Left hindlimb (tissue), 1 donor: ENCODE results near the gene SORT1.
"Not testable (repeated sequence)": the region's sequence is repeated elsewhere in the genome, so short reads cannot be mapped to it uniquely, and the experiment has no call there.

Experiments used
- DNase-seq: peaks from one replicate; pipeline ENCODE4 v3.0.0-alpha.2; 2018

Gene SORT1

GRCh38 chr1:109338091-109338490, 59.6 kb downstream of the SORT1 start:
- DNase-seq, result no peak

GRCh38 chr1:109335091-109335490, 62.6 kb downstream of the SORT1 start:
- no peak for DNase-seq

- no peak for DNase-seq
Measured at GRCh38 chr1:109331113-109331512, 66.6 kb downstream of the SORT1 start.

GRCh38 chr1:109327285-109327684, 70.4 kb downstream of the SORT1 start:
- DNase-seq, result no peak

GRCh38 chr1:109322974-109323373, 74.7 kb downstream of the SORT1 start:
- no peak for DNase-seq

- DNase-seq, result no peak
Measured at GRCh38 chr1:109319114-109319513, 78.6 kb downstream of the SORT1 start.

- DNase-seq, result no peak
Measured at GRCh38 chr1:109316506-109316905, 81.2 kb downstream of the SORT1 start.

GRCh38 chr1:109315288-109315687, 82.4 kb downstream of the SORT1 start:
- no peak for DNase-seq

GRCh38 chr1:109314795-109315194, 82.9 kb downstream of the SORT1 start:
- DNase-seq, result no peak

GRCh38 chr1:109312978-109313775, 84.5 kb downstream of the SORT1 start:
- no peak for DNase-seq

- DNase-seq, result no peak
Measured at GRCh38 chr1:109312246-109312645, 85.5 kb downstream of the SORT1 start.

- DNase-seq, result no peak
Measured at GRCh38 chr1:109309347-109309746, 88.4 kb downstream of the SORT1 start.

GRCh38 chr1:109307274-109308021, 90.3 kb downstream of the SORT1 start:
- DNase-seq, result no peak

GRCh38 chr1:109306832-109307273, 90.9 kb downstream of the SORT1 start, which contains the start of gene MYBPHL:
MYBPHL (minus strand) TSS chr1:109307011; CDS start chr1:109306991, 20 bp downstream.
- DNase-seq, result no peak

- not testable (repeated sequence) for DNase-seq
Measured at GRCh38 chr1:109305991-109306390, 91.7 kb downstream of the SORT1 start.

- no peak for DNase-seq
Measured at GRCh38 chr1:109304226-109304920, 93.3 kb downstream of the SORT1 start.

GRCh38 chr1:109301874-109302273, 95.8 kb downstream of the SORT1 start:
- no peak for DNase-seq

GRCh38 chr1:109300650-109301151, 97.0 kb downstream of the SORT1 start:
- no peak for DNase-seq

GRCh38 chr1:109299558-109300343, 98.0 kb downstream of the SORT1 start:
- peak; percentile 82 for DNase-seq

- DNase-seq, result peak; percentile 55
Measured at GRCh38 chr1:109298666-109299557, 98.8 kb downstream of the SORT1 start.

GRCh38 chr1:109296782-109297181, 100.9 kb downstream of the SORT1 start:
- DNase-seq, result no peak
